Mesenchymal stem cell (in vitro differentiated cells and primary cell): ENCODE measurements around the gene FAM161A. TPM values are rescaled to one million over a fixed set of nuclear protein-coding genes. Genes with fewer than 3 reads are reported as not detected.
A peak's percentile ranks its signal among the peaks of the same experiment; 100 is the strongest.

ENCODE experiments used
- DNase-seq: peaks from one replicate; pipeline ENCODE4 v3.0.0-alpha.2; 2013
- H2AFZ ChIP-seq: one replicate; pipeline ENCODE4 v1.6.1; 2013; ENCODE audit warnings: low read depth, mild to moderate bottlenecking, control low read depth, inconsistent platforms, low read length, moderate library complexity
- H2AK5ac ChIP-seq: 2 replicates; pipeline ENCODE4 v1.6.1; 2013; ENCODE audit warnings: low read length, moderate library complexity, mild to moderate bottlenecking, inconsistent platforms; ENCODE audit not compliant: severe bottlenecking
- H2BK120ac ChIP-seq: one replicate; pipeline ENCODE4 v1.6.1; 2013; ENCODE audit warnings: low read depth, mild to moderate bottlenecking, inconsistent platforms, low read length, moderate library complexity
- H2BK12ac ChIP-seq, 2 experiments: one replicate each; pipeline ENCODE4 v1.6.1; 2013; ENCODE audit warnings: inconsistent platforms in 2 of 2, low read length in 2 of 2, mild to moderate bottlenecking in 2 of 2, moderate library complexity in 2 of 2, control low read depth in 1 of 2
- H2BK15ac ChIP-seq: one replicate; pipeline ENCODE4 v1.6.1; 2013; ENCODE audit warnings: mild to moderate bottlenecking, low read depth, inconsistent platforms; ENCODE audit not compliant: poor library complexity, severe bottlenecking
- H2BK5ac ChIP-seq: 2 replicates; pipeline ENCODE4 v1.6.1; 2013; ENCODE audit warnings: low read depth, mild to moderate bottlenecking, low read length, control low read depth, inconsistent platforms; ENCODE audit not compliant: poor library complexity, severe bottlenecking
- H3K14ac ChIP-seq, 2 experiments: one replicate each; pipeline ENCODE4 v1.6.1; 2013; ENCODE audit warnings: inconsistent platforms in 2 of 2, low read length in 2 of 2, control low read depth in 1 of 2, mild to moderate bottlenecking in 1 of 2, moderate library complexity in 1 of 2
- H3K18ac ChIP-seq, 2 experiments: one replicate each; pipeline ENCODE4 v1.6.1; 2013; ENCODE audit warnings: inconsistent platforms in 2 of 2, low read length in 2 of 2, control low read depth in 1 of 2, low read depth in 1 of 2, mild to moderate bottlenecking in 1 of 2
- H3K23ac ChIP-seq, 2 experiments: one replicate each; pipeline ENCODE4 v1.6.1; 2013; ENCODE audit warnings: inconsistent platforms in 2 of 2, low read length in 2 of 2, mild to moderate bottlenecking in 2 of 2, moderate library complexity in 2 of 2, control low read depth in 1 of 2
- H3K27ac ChIP-seq: 2 replicates; pipeline ENCODE4 v1.5.1; 2013; ENCODE audit warnings: mild to moderate bottlenecking, moderate library complexity, low read length, control low read depth, inconsistent platforms; ENCODE audit not compliant: poor library complexity, severe bottlenecking
- H3K27me3 ChIP-seq, 2 experiments: 2 replicates each; pipeline versions ENCODE4 v1.6.1 to v1.7.0; 2013; ENCODE audit warnings: low read length in 2 of 2, mild to moderate bottlenecking in 2 of 2, moderate library complexity in 2 of 2, control low read depth in 1 of 2, inconsistent platforms in 1 of 2; ENCODE audit not compliant: control insufficient read depth in 1 of 2, insufficient read depth in 1 of 2
- H3K36me3 ChIP-seq, 2 experiments: 2 replicates each; pipeline versions ENCODE4 v1.6.1 to v1.7.0; 2013; ENCODE audit warnings: low read length in 2 of 2, control low read depth in 1 of 2, inconsistent platforms in 1 of 2, low read depth in 1 of 2, mild to moderate bottlenecking in 1 of 2; ENCODE audit not compliant: insufficient read depth in 2 of 2, control insufficient read depth in 1 of 2
- H3K4ac ChIP-seq, 2 experiments: one replicate each; pipeline ENCODE4 v1.6.1; 2013; ENCODE audit warnings: inconsistent platforms in 2 of 2, low read length in 2 of 2, mild to moderate bottlenecking in 2 of 2, moderate library complexity in 2 of 2, control low read depth in 1 of 2, low read depth in 1 of 2
- H3K4me1 ChIP-seq: 2 replicates; pipeline ENCODE4 v1.6.1; 2013; ENCODE audit warnings: low read depth, low read length, control low read depth; ENCODE audit not compliant: control insufficient read depth, insufficient read depth
- H3K4me2 ChIP-seq: 2 replicates; pipeline ENCODE4 v1.6.1; 2013; ENCODE audit warnings: low read length, mild to moderate bottlenecking, inconsistent platforms; ENCODE audit not compliant: poor library complexity, severe bottlenecking
- H3K4me3 ChIP-seq, 2 experiments: 2 replicates each; pipeline versions ENCODE4 v1.5.1 to v1.7.0; 2013; ENCODE audit warnings: low read length in 2 of 2, mild to moderate bottlenecking in 2 of 2, control low read depth in 1 of 2, low read depth in 1 of 2; ENCODE audit not compliant: insufficient read depth in 1 of 2
- H3K79me1 ChIP-seq: replicated peaks from 2 replicates; pipeline ENCODE4 v1.6.1; 2013; ENCODE audit warnings: mild to moderate bottlenecking, control low read depth, low read length, inconsistent platforms; ENCODE audit not compliant: poor library complexity, severe bottlenecking
- H3K9ac ChIP-seq: 2 replicates; pipeline ENCODE4 v1.7.0; 2013; ENCODE audit warnings: mild to moderate bottlenecking, low read length, moderate library complexity
- H3K9me3 ChIP-seq: 2 replicates; pipeline ENCODE4 v1.7.0; 2013; ENCODE audit warnings: mild to moderate bottlenecking, low read length; ENCODE audit not compliant: control insufficient read depth
- H4K8ac ChIP-seq: one replicate; pipeline ENCODE4 v1.6.1; 2013; ENCODE audit warnings: inconsistent platforms, mild to moderate bottlenecking, low read length, moderate library complexity
- H4K91ac ChIP-seq: one replicate; pipeline ENCODE4 v1.6.1; 2013; ENCODE audit warnings: mild to moderate bottlenecking, low read length, inconsistent platforms
- WGBS: methylation state at CpG from one replicate; pipeline ENCODE4 v1.1.7; 2013; ENCODE audit warnings: mixed read lengths; 5-methylcytosine and 5-hydroxymethylcytosine counted together
- polyA plus RNA-seq, 2 experiments: library from polyadenylated mRNA; stranded (reverse); fragments of 200-250 nt; gene quantifications; one replicate each; pipeline ENCODE4 v1.2.3, GENCODE V29; 2013

FAM161A gene
- 3.6 TPM for polyA plus RNA-seq (2013, experiment 1 of 2)
- 3.6 TPM for polyA plus RNA-seq (2013, experiment 2 of 2)

GRCh38 chr2:61853847-61854563, at the start of gene FAM161A:
FAM161A (minus strand) TSS chr2:61854060; CDS start chr2:61854041, 19 bp downstream.
- Histone ChIP-seq H3K27ac (peak within 1 kb of the TSS; percentile 88), H2BK120ac (no peak within 1 kb of the TSS), H3K4me3 (peak within 1 kb of the TSS; percentile 88 to 95), H3K9me3 (no peaks in the 10 kb centered on the region), H3K36me3 (no peaks in the 10 kb centered on the region), H2BK15ac (no peak within 1 kb of the TSS), H3K79me1 (peaks cover 2% of the 10 kb centered on the region), H3K23ac (no peak within 1 kb of the TSS), H3K14ac (peak within 1 kb of the TSS in 1 of 2 experiments; percentile 76), H2BK12ac (peak within 1 kb of the TSS; percentile 85 to 87), H4K91ac (peak within 1 kb of the TSS; percentile 62), H3K18ac (peak within 1 kb of the TSS; percentile 64 to 89), H3K9ac (peak within 1 kb of the TSS; percentile 84), H3K4ac (peak within 1 kb of the TSS in 1 of 2 experiments; percentile 92), H3K4me2 (peak within 1 kb of the TSS; percentile 94), H4K8ac (peak within 1 kb of the TSS; percentile 83), H3K27me3 (no peaks in the 10 kb centered on the region), H3K4me1 (no peaks in the 10 kb centered on the region), H2BK5ac (no peak within 1 kb of the TSS), H2AK5ac (no peak within 1 kb of the TSS), H2AFZ (peak within 1 kb of the TSS; percentile 91)
- DNase-seq: peak; percentile 90
- under 1% methylated on average over 50 of the region's 50 CpGs for WGBS

GRCh38 chr2:61900281-61900680, 46.4 kb upstream of the FAM161A start:
- H4K91ac ChIP-seq: no peak overlapping the region
- H2BK12ac ChIP-seq: no peak overlapping the region
- no peak overlapping the region for H3K18ac ChIP-seq
- no peaks in the 10 kb centered on the region for H3K36me3 ChIP-seq
- H3K9me3 ChIP-seq: no peaks in the 10 kb centered on the region
- H3K27ac ChIP-seq: no peak overlapping the region
- H3K4ac ChIP-seq: no peak overlapping the region
- no peak overlapping the region for H3K14ac ChIP-seq
- no peak overlapping the region for H4K8ac ChIP-seq
- H3K4me2 ChIP-seq: no peak overlapping the region
- H2BK120ac ChIP-seq: no peak overlapping the region
- no peak overlapping the region for H2AFZ ChIP-seq
- H3K4me3 ChIP-seq: no peak overlapping the region
- H3K4me1 ChIP-seq: no peaks in the 10 kb centered on the region
- H3K27me3 ChIP-seq: no peaks in the 10 kb centered on the region
- H3K9ac ChIP-seq: no peak overlapping the region
- DNase-seq: no peak
- no peak overlapping the region for H2AK5ac ChIP-seq
- no peak overlapping the region for H2BK15ac ChIP-seq
- WGBS: 89% methylated on average over 1 of the region's 1 CpG
- H3K79me1 ChIP-seq: peaks cover 1% of the 10 kb centered on the region
- no peak overlapping the region for H2BK5ac ChIP-seq
- H3K23ac ChIP-seq: no peak overlapping the region

DNA sequence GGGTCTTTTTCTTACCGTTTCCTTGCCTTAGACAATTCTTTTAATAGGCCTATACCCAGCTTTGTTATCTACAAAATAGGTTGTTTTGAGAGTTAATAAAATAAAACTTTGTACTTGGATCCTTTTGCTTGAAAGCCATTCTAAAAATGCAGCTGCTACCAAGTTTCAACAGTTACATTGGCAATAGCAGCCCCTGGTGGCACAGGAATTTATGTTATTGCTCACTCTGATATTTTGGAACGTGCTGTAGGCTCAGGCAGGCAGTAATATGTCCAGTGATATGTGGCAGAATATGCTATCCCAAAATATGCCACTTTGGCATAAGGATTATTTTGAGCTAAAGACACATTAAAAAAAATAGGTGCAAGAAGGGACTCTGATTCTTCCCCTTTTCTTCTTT, 45.0 kb upstream of the FAM161A start:
- Histone ChIP-seq H2AFZ (no peak overlapping the region), H3K4me1 (no peaks in the 10 kb centered on the region), H3K23ac (no peak overlapping the region), H3K36me3 (no peaks in the 10 kb centered on the region), H2BK12ac (no peak overlapping the region), H2AK5ac (no peak overlapping the region), H3K79me1 (no peaks in the 10 kb centered on the region), H3K27me3 (no peaks in the 10 kb centered on the region), H3K9me3 (no peaks in the 10 kb centered on the region), H2BK5ac (no peak overlapping the region), H4K8ac (no peak overlapping the region), H4K91ac (no peak overlapping the region), H3K4me3 (no peak overlapping the region), H2BK15ac (no peak overlapping the region), H3K14ac (no peak overlapping the region), H3K9ac (no peak overlapping the region), H2BK120ac (no peak overlapping the region), H3K4ac (no peak overlapping the region), H3K27ac (no peak overlapping the region), H3K18ac (no peak overlapping the region), H3K4me2 (no peak overlapping the region)
- WGBS: no CpG with 5 or more reads among the region's 2 CpGs
- peak; percentile 26 for DNase-seq

GRCh38 chr2:61888267-61889055, 34.6 kb upstream of the FAM161A start, which contains the start of gene CCT4:
CCT4 (minus strand) TSS chr2:61888656; CDS start chr2:61888507, 149 bp downstream.
- H3K4me3 ChIP-seq: peak within 1 kb of the TSS; percentile 93 to 95
- peak within 1 kb of the TSS; percentile 99 for H2BK5ac ChIP-seq
- H3K4ac ChIP-seq: peak within 1 kb of the TSS; percentile 81 to 90
- H3K4me1 ChIP-seq: peaks cover 10% of the 10 kb centered on the region
- peak within 1 kb of the TSS in 1 of 2 experiments; percentile 10 for H2BK12ac ChIP-seq
- peak; percentile 88 for DNase-seq
- H3K9me3 ChIP-seq: no peaks in the 10 kb centered on the region
- peak within 1 kb of the TSS; percentile 71 for H3K4me2 ChIP-seq
- 2% methylated on average over 67 of the region's 74 CpGs for WGBS
- peak within 1 kb of the TSS; percentile 98 for H4K8ac ChIP-seq
- peak within 1 kb of the TSS; percentile 49 for H2BK120ac ChIP-seq
- H2AFZ ChIP-seq: peak within 1 kb of the TSS; percentile 95
- peaks cover 11 to 18% of the 10 kb centered on the region in 2 experiments for H3K36me3 ChIP-seq
- peak within 1 kb of the TSS; percentile 92 for H2AK5ac ChIP-seq
- H4K91ac ChIP-seq: peak within 1 kb of the TSS; percentile 96
- H3K18ac ChIP-seq: peak within 1 kb of the TSS; percentile 94 to 99
- H3K23ac ChIP-seq: no peak within 1 kb of the TSS
- peak within 1 kb of the TSS; percentile 97 for H3K9ac ChIP-seq
- H3K14ac ChIP-seq: peak within 1 kb of the TSS; percentile 69 to 74
- peak within 1 kb of the TSS; percentile 91 for H3K27ac ChIP-seq
- peak within 1 kb of the TSS; percentile 83 for H2BK15ac ChIP-seq
- peaks cover 3% of the 10 kb centered on the region for H3K79me1 ChIP-seq
- no peaks in the 10 kb centered on the region for H3K27me3 ChIP-seq
